HG03135 (cell line): ENCODE data around the gene RFPL3.
"Not testable (repeated sequence)": the region's sequence is repeated elsewhere in the genome, so short reads cannot be mapped to it uniquely, and the experiment has no call there.

Experiments
- ATAC-seq: cut with Tn5 transposase; IDR thresholded peaks from one replicate; pipeline ENCODE4 v1.9.1; 2021; ENCODE audit warnings: mild to moderate bottlenecking, moderate library complexity; ENCODE audit not compliant: unreplicated experiment

RFPL3 gene

DNA sequence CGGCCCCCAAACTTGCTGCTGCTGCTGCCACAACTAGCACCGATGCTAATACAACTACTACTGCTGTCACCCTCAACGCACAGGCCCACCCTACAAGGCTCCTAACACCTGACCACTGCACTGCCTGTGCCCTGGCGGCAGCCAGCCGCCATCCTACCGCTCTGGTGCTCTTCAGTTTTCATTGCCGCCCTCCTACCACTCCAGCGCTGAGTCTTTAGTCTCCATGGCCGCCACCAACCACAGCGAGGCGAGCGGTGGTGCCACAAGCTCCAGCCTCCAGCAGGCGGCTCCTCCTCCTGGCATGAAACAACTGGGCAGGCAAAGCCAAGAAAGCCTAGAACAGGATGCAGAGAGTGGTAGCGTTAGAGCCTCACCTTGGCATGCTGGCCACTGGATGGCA lies 5.0 kb upstream of the RFPL3 start:
- no peak for ATAC-seq

DNA sequence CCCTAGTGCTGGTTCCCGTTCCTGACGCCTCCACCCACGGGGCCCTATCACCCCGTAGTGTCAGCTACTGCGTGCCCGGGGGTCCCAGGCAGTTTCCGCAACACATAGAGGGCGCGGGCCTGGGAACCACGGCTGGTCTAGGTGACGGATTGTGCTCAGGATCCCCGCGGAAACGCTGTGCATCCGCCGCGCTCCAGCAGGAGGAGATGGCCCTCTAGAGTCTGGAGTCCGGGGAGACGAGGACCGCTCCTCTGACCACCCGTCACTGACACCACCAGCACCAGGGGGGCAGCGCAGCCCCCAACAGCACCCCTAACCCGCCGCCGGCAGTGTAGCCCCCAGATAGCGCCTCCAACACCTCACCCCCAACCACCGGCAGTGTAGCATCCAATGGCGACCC lies 4.4 kb upstream of the RFPL3 start:
- no peak for ATAC-seq

DNA sequence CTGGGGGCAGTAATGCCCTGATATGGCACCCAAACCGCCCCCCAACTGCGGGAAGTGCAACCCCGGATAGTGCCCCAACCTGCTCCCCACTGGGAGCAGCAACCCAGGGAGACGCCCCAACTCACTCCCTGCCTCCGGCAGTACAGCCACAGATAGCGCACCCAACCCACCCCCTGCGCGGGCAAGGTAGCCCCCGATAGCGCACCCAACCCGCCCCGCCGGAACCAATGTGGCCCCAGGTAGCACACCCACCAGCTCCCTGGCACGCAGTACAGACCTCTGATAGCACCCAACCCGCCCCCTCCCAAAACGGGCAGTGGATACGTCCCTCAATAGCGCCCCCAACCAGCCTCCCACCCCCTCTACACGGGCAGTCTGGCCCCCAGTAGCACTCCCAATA lies 3.8 kb upstream of the RFPL3 start:
- ATAC-seq: no peak

DNA sequence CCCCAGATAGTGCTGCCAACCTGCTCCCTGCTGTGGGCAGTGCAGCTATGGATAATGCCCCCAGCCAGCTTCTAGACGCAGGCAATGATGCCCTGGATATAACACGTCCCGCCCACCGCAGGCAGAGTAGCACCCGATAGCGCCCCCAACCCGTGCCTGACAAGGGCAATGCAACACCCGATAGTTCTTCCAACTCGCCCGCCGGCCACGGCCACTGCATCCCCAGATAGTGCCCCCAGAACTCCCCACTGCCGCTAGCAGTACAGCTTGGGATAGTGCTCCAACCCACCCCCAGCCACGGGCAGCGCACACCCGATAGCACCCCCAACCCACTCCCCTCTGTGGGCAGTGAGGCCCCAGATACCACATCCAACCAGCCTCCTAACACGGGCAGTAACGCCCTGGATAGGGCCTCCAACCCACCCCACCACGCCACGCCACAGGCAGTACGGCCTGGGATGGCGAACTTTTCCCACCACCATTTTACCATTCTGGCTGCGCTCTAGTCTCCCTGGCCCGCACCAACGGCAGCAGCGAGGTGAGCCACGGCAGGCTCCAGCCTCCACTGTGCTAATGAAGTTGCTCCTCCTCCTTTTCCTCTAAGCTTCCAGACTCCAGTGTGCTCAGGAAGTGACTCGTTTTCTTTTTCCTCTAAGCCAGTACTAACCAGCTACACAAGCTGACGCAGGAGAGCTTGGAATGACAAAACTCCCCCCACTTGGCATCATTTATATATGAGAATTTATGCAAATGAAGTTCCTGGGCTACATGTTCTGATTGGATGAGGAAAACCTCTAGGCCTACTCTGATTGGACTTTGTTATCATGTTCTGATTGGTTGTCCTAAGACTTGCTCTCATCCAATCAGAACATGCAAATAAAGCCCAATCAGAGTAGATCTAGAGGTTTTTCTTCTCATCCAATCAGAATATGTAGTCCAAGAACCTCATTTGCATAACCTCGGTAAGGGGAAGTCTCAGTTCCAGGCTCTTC lies 3.0 kb upstream of the RFPL3 start:
- no peak for ATAC-seq

DNA sequence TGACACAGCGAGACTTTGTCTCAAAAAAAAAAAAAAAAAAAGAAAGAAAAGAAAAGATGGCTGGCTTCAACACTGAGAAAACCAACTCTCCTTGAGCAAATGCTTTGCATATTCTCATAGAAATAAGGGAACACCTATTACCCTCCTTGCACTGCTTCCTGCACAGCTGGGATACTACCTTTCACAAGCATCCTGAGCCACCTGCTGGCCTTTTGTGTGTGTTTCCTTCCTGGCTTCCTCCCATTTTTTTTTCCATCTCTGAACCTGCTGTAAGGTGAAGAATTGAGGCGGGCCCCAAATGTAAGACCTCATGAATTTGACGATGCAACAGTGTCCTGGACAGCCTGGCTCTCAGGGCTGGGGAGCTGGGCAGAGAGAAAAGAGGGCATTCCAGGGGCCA lies 1.9 kb upstream of the RFPL3 start:
- no peak for ATAC-seq

DNA sequence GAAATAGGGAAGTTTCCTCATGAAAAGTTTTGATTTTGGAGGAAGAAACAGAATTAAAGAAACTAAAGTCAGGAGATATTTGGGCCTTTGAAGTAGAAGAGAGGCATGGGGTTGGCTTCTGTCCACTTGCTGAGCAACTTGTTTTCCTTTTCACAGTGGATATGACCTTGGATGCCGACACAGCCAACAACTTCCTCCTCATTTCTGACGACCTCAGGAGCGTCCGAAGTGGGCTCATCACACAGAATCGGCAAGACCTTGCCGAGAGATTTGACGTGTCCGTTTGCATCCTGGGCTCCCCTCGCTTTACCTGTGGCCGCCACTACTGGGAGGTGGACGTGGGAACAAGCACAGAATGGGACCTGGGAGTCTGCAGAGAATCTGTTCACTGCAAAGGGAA lies 2.4 kb downstream of the RFPL3 start:
- ATAC-seq: not testable (repeated sequence)

DNA sequence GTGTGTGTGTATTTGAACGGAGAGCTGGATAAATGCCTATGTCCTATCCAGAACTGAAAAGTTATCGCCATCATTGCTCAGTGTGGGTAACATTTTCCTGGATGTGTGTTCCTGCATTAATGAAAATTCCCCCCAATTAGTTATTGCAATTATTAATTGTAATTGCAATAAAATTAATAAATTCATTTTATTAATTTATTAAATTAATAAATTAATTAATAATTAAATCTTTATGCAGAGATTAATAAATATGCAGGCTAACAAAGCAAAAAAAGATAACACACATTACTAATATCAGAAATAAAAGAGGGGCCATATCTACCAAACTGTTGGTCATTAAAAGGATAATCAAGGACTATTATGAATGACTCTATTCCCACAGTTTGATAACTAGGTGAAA lies 3.6 kb downstream of the RFPL3 start:
- no peak for ATAC-seq

DNA sequence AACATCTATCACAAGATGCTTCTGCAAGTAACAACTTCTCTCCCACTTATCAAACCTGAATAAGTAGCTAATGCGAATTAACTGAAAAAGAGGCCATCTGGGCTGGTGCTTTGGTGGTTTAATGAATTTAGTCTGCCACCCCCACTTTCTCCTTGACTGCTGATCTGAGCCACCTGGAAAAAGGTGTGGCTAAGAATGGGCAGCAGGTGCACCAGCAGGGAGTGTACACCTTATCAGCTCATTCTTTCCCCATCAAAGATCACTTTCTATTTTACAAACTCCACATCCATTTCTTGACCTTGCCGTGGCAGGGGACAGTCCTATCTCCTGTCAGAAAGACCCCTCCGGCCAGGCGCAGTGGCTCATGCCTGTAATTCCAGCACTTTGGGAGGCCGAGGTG lies 6.5 kb downstream of the RFPL3 start:
- no peak for ATAC-seq

DNA sequence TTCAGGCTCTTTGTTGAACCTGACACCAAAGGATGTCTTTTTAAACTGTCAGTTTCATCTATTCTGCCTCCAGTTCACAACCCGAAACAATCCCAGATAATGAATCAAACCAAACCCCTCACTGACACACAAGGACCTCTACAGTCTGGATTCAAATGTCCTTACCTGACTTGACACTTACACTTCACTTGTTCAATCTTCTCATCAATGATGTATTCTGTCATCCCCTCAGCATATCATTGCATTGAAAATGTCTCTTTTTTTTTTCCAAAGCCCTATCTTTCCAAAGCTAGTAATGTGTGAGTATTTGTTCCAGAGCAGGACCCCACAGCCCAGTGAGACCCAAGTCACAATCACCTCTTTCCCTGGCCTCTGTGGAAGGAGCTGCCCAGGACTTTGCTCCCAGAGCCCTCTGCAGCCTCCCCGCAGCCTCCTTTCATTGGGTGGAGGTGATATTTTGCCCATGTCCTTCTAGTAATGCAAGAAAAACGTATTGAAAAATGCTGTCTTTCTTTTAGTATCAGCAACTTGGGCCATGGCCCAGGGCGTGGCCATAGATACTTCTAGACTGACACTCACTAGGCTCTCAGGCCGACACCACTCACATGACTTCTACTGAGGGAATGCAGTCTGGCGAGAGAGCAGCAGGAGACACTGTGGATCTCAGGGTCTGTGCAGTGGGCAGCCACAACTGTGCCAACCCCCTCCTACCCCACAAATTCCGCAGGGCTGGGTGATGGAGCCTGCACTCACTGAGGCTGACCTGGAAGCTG lies 18.2 kb downstream of the RFPL3 start:
- ATAC-seq: no peak

DNA sequence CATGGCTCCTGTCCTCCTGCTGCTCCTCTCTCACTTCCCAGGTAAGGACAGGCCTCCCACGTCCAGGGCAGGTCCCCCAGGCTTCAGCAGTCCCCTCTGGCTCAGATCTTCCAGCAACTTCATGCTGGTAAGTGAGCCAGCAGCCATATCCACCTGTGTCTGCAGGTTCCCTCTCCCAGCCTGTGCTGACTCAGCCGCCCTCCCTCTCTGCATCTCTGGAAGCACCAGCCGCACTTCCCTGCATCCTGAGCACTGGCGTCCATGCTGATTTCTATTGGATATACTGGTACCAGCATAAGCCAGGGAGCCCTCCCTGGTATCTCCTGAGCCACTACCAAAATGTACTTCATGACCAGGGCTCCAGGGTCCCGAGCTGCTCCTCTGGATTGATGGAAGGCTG lies 19.0 kb downstream of the RFPL3 start:
- ATAC-seq: no peak

DNA sequence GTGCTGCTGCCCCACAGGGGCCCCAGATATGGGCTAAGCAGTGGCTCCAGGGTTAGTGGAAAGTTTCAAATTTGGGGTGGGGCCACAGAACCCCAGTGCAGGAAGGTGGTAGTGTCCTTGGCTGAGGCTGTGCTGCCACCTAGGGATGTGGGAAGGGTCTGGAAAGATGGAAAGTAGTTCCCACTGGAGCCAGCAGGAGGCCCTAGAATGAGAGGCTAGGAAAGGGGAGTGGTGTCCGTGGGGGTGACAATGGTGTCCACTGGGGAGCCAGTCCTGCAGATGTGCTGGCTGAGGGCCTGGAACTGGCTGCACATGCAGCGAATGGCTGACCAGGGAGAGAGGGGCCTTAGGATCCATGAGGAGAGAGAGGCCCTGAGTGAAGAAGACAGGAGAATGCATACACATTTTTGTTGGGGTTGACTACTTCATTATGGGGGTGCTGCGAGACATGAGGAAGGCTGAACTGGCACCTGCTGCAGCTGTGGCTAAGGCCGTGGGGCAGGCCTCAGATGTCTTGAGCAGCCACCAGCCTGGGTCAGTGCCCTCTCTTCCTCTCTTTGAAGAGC lies 21.1 kb downstream of the RFPL3 start:
- ATAC-seq: no peak

DNA sequence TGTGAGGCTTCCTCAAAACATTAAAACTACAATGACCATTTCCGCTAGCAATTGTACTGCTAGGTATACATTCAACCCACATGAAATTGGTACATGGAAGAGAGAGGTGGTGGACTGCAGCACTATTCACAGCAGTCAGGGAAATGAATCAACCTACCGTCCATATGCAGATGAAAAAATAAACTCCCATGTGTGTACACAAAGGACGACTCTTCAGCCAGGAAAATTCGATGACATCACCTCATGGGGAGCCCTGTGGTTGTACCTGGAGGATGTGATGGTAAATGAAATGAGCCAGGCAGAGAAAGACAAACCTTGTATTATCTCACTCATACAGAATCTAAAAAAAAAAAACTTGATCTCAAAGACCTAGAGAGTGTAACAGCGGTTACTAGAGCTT lies 23.3 kb downstream of the RFPL3 start:
- ATAC-seq: no peak

DNA sequence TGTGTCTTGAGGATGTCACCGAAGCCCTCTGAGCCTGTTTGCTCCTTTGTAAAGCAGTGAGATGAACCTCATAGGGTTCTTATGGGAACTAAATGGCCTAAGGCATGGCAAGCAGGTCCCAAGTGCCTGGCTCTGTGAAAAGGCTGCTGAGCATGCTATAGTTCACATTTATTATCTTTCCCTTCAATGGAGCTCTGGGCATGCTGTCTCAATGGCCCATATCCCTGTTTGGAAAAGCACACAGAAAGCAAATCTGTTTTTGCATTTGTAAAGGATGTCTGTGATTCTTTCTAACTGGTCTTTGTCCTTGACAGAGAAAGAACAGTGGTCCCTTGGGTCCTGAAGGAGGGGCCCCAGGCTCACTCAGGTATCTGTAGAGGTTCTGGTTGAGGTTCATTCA lies 28.0 kb downstream of the RFPL3 start:
- no peak for ATAC-seq

DNA sequence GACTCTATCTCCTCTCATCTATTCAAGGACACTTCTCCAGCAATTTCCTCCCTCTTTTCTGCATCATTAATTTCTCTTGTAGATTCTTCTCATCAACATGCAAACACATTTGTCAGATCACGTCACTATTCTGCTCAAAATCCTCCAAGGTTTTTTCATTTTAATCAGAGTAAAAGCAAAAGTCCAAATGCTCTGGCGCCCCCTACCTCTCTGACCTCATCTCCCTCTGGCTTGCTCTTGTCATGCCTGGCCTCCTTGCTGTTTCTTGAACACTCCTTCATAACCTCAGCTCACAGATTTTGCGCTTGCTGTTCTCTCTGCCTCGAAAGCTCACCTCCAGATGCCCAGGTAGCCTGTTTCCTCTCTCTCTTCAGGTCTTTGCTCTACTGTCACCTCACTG lies 32.0 kb downstream of the RFPL3 start:
- no peak for ATAC-seq

DNA sequence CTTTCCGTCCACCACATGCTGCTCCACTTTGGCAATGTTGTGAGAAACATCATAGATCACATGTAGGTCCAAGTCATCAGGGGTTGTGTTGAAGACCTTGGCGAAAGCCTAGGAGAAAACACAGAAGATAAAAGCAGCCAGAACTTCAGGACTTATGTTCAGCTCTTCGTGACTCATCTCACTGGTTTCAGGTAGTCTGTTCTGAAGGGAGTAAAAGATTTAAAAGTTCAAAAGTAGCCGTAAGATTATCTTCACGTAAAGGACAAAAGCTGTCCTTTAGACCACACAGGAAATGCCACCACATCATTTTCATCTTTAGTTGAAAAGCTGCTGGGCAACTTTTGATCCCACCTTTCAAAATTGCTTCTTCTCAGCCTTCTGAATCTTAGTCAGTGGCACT lies 37.4 kb downstream of the RFPL3 start:
- ATAC-seq: no peak

DNA sequence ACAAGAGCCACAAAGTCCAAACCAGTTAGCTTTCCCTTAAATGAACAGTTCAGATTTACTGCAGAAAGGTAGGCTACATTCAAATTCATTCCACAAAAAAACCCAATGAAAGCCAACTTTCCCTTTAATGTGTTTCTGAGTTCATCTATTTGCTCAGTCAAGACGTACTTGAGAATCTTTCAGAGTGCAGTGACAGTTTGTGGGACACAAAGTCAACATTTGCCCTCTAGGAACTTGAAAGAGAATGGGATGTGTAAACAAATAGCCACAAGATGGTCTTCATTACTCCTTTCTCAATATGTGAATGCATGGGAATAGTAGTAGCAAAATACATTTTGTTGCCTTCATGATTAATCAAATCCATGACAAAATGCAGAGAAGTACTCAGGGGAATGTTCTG lies 38.6 kb downstream of the RFPL3 start:
- ATAC-seq: no peak

DNA sequence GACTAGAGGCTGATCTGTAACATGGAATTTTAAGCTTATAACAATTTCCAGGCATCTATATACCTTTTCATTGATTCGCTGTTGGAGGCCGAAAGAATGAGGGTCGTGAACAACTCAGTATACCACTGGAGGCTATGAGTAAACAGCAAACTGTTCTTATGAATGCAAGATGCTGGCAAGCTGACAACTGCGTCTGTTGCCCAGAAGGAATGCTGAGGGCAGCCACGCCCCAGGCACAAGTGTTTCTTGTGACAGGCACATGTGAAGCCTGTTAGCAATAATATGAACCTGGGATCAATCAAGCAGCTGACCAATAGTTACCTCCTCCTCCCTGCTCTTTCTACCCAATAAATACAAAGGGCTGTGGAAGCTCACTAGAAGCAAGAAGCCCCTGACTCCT lies 39.1 kb downstream of the RFPL3 start:
- no peak for ATAC-seq

DNA sequence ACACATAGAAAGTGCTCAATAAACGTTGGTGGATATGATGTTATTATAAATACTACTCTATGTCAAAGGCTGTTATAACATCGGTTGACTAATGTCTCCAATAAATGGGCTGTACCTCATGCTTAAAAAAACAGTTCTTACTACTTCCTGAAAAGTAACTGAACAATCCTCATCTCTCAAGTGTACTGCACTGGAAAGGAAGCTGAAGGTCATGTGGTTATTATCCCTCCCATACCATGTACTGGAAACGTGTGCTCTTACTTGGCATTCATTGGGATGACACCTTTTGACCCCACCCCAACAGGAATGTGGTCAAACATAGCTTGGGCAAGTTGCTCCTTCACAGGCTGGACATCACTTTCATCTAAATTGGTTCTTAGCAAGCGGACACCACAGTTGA lies 43.8 kb downstream of the RFPL3 start:
- ATAC-seq: no peak

DNA sequence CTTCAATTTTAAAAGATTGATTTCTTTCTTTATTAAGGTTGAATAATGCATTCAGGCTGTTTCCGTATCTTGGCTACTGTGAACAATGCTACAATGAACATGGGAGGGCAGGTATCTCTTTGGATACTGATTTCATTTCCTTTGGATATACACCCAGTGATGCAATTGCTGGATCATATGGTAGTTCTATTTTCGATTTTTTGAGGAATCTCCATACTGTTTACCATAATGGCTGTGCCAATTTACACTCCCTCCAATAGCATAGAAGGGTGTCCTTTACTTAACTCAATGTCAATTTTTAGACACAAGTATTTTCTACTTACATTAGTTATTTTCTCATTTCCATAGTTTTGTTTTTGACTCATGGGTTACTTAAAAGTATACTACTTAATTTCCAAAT lies 46.4 kb downstream of the RFPL3 start:
- no peak for ATAC-seq

DNA sequence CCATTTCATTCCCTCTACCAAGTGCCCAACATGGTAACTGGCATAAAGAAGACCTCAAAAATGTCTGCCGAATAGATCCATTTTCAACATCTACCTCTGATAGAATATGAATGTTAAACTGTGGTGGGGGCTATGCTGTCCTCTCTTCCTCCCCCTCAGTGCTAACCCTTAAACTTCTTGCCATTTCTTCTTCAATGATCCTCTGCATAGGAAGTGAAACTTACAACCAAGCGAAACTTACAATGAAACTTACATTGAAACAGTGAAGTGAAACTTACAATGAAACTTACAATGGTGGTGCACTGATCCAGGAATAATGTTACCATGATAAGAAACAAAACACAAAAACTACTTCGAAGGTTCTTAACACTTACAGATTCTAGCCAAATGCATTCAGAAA lies 49.6 kb downstream of the RFPL3 start:
- ATAC-seq: peak; percentile 54

DNA sequence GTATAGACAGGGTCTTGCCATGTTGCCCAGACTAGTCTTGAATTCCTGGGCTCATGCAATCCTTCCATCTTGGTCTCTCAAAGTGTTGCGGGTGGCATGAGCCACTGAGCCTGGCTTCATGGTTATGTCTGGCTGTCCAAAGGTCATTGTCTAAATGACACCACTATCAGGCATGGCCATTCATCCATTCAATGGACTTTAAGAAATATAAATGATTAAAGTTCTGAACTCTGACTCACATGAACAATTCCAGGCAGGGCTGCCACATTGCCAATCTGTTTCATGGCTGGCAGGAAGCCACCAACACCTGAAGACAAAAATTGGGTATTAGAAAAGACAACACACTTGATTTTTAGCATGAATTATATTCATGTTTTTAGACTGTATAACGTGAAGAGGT lies 50.3 kb downstream of the RFPL3 start:
- ATAC-seq: no peak

DNA sequence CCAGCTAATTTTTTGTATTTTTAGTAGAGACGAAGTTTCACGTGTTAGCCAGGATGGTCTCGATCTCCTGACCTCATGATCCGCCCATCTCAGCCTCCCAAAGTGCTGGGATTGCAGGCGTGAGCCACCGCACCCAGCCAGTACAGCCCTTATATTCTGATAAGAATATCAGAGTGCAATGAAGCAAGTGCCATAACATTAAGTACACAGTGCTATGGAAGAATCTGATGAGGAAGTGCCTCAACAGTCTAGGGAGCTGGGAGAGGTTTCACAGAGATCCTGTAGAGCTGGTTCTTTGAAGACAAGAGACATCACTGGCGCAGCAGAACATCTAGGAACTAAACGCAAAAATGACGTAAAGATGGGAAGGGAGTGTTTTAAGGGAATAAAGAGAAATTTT lies 52.3 kb downstream of the RFPL3 start:
- no peak for ATAC-seq
